GM19395 (cell line): ENCODE results near the gene SLC7A8.
"Not testable (repeated sequence)": the region's sequence is repeated elsewhere in the genome, so short reads cannot be mapped to it uniquely, and the experiment has no call there.

ENCODE experiments used
- ATAC-seq: cut with Tn5 transposase; IDR thresholded peaks from one replicate; pipeline ENCODE4 v1.9.1; 2021; ENCODE audit warnings: mild to moderate bottlenecking, moderate library complexity; ENCODE audit not compliant: unreplicated experiment

The SLC7A8 gene

GRCh38 chr14:23183479-23183878 lies at the start of gene SLC7A8:
Gene SLC7A8 (minus strand): TSS chr14:23183660. CDS start chr14:23182914, 746 bp downstream.
- no peak for ATAC-seq

- ATAC-seq: not testable (repeated sequence)
These were observed 48.9 kb upstream of the SLC7A8 start for GRCh38 chr14:23232241-23232808.

GRCh38 chr14:23228812-23229211 lies 45.4 kb upstream of the SLC7A8 start:
- no peak for ATAC-seq

GRCh38 chr14:23227566-23227965 lies 44.1 kb upstream of the SLC7A8 start:
- ATAC-seq: no peak

GRCh38 chr14:23224958-23225357 lies 41.5 kb upstream of the SLC7A8 start:
- ATAC-seq: not testable (repeated sequence)

GRCh38 chr14:23219075-23219474 lies 35.6 kb upstream of the SLC7A8 start:
- no peak for ATAC-seq

- no peak for ATAC-seq
These were observed 33.9 kb upstream of the SLC7A8 start for GRCh38 chr14:23217032-23218020.

- ATAC-seq: no peak
These were observed 32.0 kb upstream of the SLC7A8 start for GRCh38 chr14:23215421-23215820.

GRCh38 chr14:23209651-23210423 lies 26.4 kb upstream of the SLC7A8 start:
- no peak for ATAC-seq

- ATAC-seq: no peak
These were observed 24.9 kb upstream of the SLC7A8 start for GRCh38 chr14:23208324-23208723.

GRCh38 chr14:23207146-23207540 lies 23.7 kb upstream of the SLC7A8 start:
- no peak for ATAC-seq

- ATAC-seq: no peak
These were observed 23.1 kb upstream of the SLC7A8 start for GRCh38 chr14:23206422-23207145.

GRCh38 chr14:23202001-23202400 lies 18.5 kb upstream of the SLC7A8 start:
- ATAC-seq: no peak

GRCh38 chr14:23199141-23199540 lies 15.7 kb upstream of the SLC7A8 start:
- ATAC-seq: not testable (repeated sequence)

- ATAC-seq: not testable (repeated sequence)
These were observed 13.0 kb upstream of the SLC7A8 start for GRCh38 chr14:23196487-23196886.

- no peak for ATAC-seq
These were observed 12.2 kb upstream of the SLC7A8 start for GRCh38 chr14:23195552-23196101.

- no peak for ATAC-seq
These were observed 10.0 kb upstream of the SLC7A8 start for GRCh38 chr14:23193432-23193831.

GRCh38 chr14:23187925-23188324 lies 4.5 kb upstream of the SLC7A8 start:
- no peak for ATAC-seq

GRCh38 chr14:23186913-23187654 lies 3.6 kb upstream of the SLC7A8 start:
- ATAC-seq: no peak

- ATAC-seq: no peak
These were observed 1.6 kb upstream of the SLC7A8 start for GRCh38 chr14:23185063-23185462.
